H1 (cell line): Measurements from ENCODE around the gene LYRM4. TPM values are rescaled to one million over a fixed set of nuclear protein-coding genes. Genes with fewer than 3 reads are reported as not detected.

Experiments
- CTCF ChIA-PET: fragments of 300-600 bp; sonication (Branson Sonifier 250); formaldehyde crosslinking; loops from one replicate; lab custom pipeline; 2021; ENCODE audit not compliant: partially characterized antibody; lab: Charles Lee
- POLR2A ChIA-PET: fragments of 300-600 bp; sonication (Branson Sonifier 250); formaldehyde crosslinking; loops from one replicate; lab custom pipeline; 2021; ENCODE audit warnings: inconsistent platforms; ENCODE audit not compliant: partially characterized antibody; lab: Charles Lee
- DNase-seq, 2 experiments: peaks; one replicate each; pipeline versions ENCODE4 v3.0.0 to v3.0.0-alpha.2; 2010 to 2022; ENCODE audit warnings: low spot score in 2 of 2, low read depth in 1 of 2, mixed read lengths in 1 of 2
- FAIRE-seq: peaks from 2 replicates; lab custom pipeline; 2011; peaks lifted over from hg19 to GRCh38; lab: Jason Lieb, UNC
- H2AFZ ChIP-seq: 2 replicates; pipeline ENCODE4 v1.8.1; 2012; ENCODE audit warnings: low read length, inconsistent platforms
- H2AK5ac ChIP-seq: 2 replicates; pipeline ENCODE4 v1.6.1; 2013; ENCODE audit warnings: low read depth, low read length
- H2BK120ac ChIP-seq: replicated peaks from 2 replicates; pipeline ENCODE3; 2013; ENCODE audit warnings: low read depth, low read length, inconsistent platforms
- H2BK12ac ChIP-seq: 2 replicates; pipeline ENCODE4 v1.6.1; 2013; ENCODE audit warnings: low read depth, low read length
- H2BK15ac ChIP-seq: 2 replicates; pipeline ENCODE4 v1.6.1; 2013; ENCODE audit warnings: low read length
- H2BK20ac ChIP-seq: 2 replicates; pipeline ENCODE4 v1.6.1; 2013; ENCODE audit warnings: low read length
- H2BK5ac ChIP-seq: 2 replicates; pipeline ENCODE4 v1.6.1; 2013; ENCODE audit warnings: low read depth, low read length
- H3K14ac ChIP-seq: 2 replicates; pipeline ENCODE4 v1.6.1; 2013; ENCODE audit warnings: inconsistent platforms; ENCODE audit not compliant: insufficient read length
- H3K18ac ChIP-seq: 2 replicates; pipeline ENCODE4 v1.6.1; 2013; ENCODE audit warnings: low read length; ENCODE audit errors: extremely low read depth
- H3K23ac ChIP-seq: 2 replicates; pipeline ENCODE4 v1.6.1; 2013; ENCODE audit warnings: inconsistent platforms; ENCODE audit not compliant: insufficient read length
- H3K23me2 ChIP-seq: 2 replicates; pipeline ENCODE4 v1.6.1; 2013; ENCODE audit warnings: low read depth, low read length
- H3K27ac ChIP-seq: 2 replicates; pipeline ENCODE4 v1.6.1; 2011; ENCODE audit warnings: low read depth, low read length, inconsistent platforms
- H3K27me3 ChIP-seq, 4 experiments: replicated peaks in 1 of 4; 1 replicate in 1 of 4; 2 replicates in 3 of 4; pipeline versions ENCODE4 v1.6.1 to v1.8.1; 2011 to 2013; ENCODE audit warnings: low read length in 3 of 4, mild to moderate bottlenecking in 3 of 4, inconsistent platforms in 2 of 4, mixed read lengths in 2 of 4, moderate library complexity in 1 of 4; ENCODE audit not compliant: control insufficient read depth in 3 of 4, insufficient read depth in 3 of 4; ENCODE audit errors: extremely low read depth in 1 of 4
- H3K36me3 ChIP-seq, 4 experiments: 2 replicates each; pipeline versions ENCODE4 v1.6.1 to v1.8.1; 2011 to 2013; ENCODE audit warnings: mild to moderate bottlenecking in 4 of 4, low read length in 3 of 4, moderate library complexity in 2 of 4, control low read depth in 1 of 4, inconsistent platforms in 1 of 4; ENCODE audit not compliant: insufficient read depth in 4 of 4, control insufficient read depth in 2 of 4
- H3K4ac ChIP-seq: replicated peaks from 2 replicates; pipeline ENCODE3; 2013; ENCODE audit warnings: low read length, low read depth, mixed read lengths, inconsistent platforms; ENCODE audit not compliant: insufficient read length
- H3K4me1 ChIP-seq, 4 experiments: replicated peaks in 1 of 4; 1 replicate in 1 of 4; 2 replicates in 3 of 4; pipeline versions ENCODE4 v1.6.1 to v1.8.1; 2011 to 2013; ENCODE audit warnings: low read length in 3 of 4, inconsistent platforms in 2 of 4, mixed read lengths in 1 of 4; ENCODE audit not compliant: insufficient read depth in 4 of 4, control insufficient read depth in 3 of 4
- H3K4me2 ChIP-seq, 2 experiments: 2 replicates each; pipeline versions ENCODE4 v1.6.1 to v1.8.1; 2011 to 2013; ENCODE audit warnings: low read depth in 2 of 2, low read length in 2 of 2, control low read depth in 1 of 2, inconsistent platforms in 1 of 2, mild to moderate bottlenecking in 1 of 2; ENCODE audit not compliant: insufficient read depth in 1 of 2
- H3K4me3 ChIP-seq, 4 experiments: fragments of 200-600, 300-600 bp in 1 of 4; sonication (generic), shearing (Covaris generic), sonication (Bioruptor Twin) in 1 of 4; 2 replicates each; pipeline versions ENCODE4 v1.5.1 to v1.8.1; 2011 to 2016; ENCODE audit warnings: low read length in 4 of 4, low read depth in 3 of 4, control low read depth in 2 of 4, inconsistent platforms in 2 of 4, mild to moderate bottlenecking in 2 of 4, mixed read lengths in 1 of 4, moderate library complexity in 1 of 4; ENCODE audit not compliant: insufficient read depth in 2 of 4; ENCODE audit errors: extremely low read depth in 1 of 4
- H3K56ac ChIP-seq: replicated peaks from 2 replicates; pipeline ENCODE3; 2013; ENCODE audit warnings: low read depth, mild to moderate bottlenecking, mixed read lengths, low read length, inconsistent platforms; ENCODE audit not compliant: insufficient read length
- H3K79me1 ChIP-seq: 2 replicates; pipeline ENCODE4 v1.6.1; 2013; ENCODE audit warnings: low read depth, low read length, control low read depth
- H3K79me2 ChIP-seq, 2 experiments: 2 replicates each; pipeline versions ENCODE4 v1.6.1 to v1.8.1; 2012 to 2013; ENCODE audit warnings: low read length in 2 of 2, mild to moderate bottlenecking in 2 of 2, inconsistent platforms in 1 of 2; ENCODE audit not compliant: insufficient read depth in 2 of 2, control insufficient read depth in 1 of 2
- H3K9ac ChIP-seq, 4 experiments: replicated peaks in 1 of 4; 1 replicate in 1 of 4; 2 replicates in 3 of 4; pipeline versions ENCODE4 v1.6.1 to v1.8.1; 2011 to 2013; ENCODE audit warnings: low read depth in 3 of 4, low read length in 3 of 4, control low read depth in 2 of 4, mild to moderate bottlenecking in 2 of 4, moderate library complexity in 2 of 4, inconsistent platforms in 1 of 4; ENCODE audit errors: extremely low read depth in 1 of 4
- H3K9me3 ChIP-seq, 2 experiments: 2 replicates each; pipeline versions ENCODE4 v1.6.1 to v1.8.1; 2012 to 2013; ENCODE audit warnings: mild to moderate bottlenecking in 2 of 2, moderate library complexity in 2 of 2, control low read depth in 1 of 2, inconsistent platforms in 1 of 2, low read depth in 1 of 2, low read length in 1 of 2, mixed read lengths in 1 of 2; ENCODE audit not compliant: insufficient read depth in 2 of 2
- H4K20me1 ChIP-seq, 2 experiments: replicated peaks in 1 of 2; 2 replicates each; pipeline versions ENCODE3 to v1.8.1; 2011 to 2013; ENCODE audit warnings: inconsistent platforms in 2 of 2, low read length in 2 of 2, mild to moderate bottlenecking in 1 of 2; ENCODE audit not compliant: insufficient read depth in 2 of 2, control insufficient read depth in 1 of 2
- H4K5ac ChIP-seq: 2 replicates; pipeline ENCODE4 v1.6.1; 2013; ENCODE audit warnings: low read length, low read depth, mixed read lengths, inconsistent platforms; ENCODE audit not compliant: insufficient read length
- H4K8ac ChIP-seq: 2 replicates; pipeline ENCODE4 v1.8.0; 2013; ENCODE audit warnings: mild to moderate bottlenecking, moderate library complexity, low read length, inconsistent platforms; ENCODE audit not compliant: insufficient read depth; ENCODE audit errors: extremely low read depth
- H4K91ac ChIP-seq: replicated peaks from 2 replicates; pipeline ENCODE3; 2013; ENCODE audit warnings: low read length, mixed read lengths, inconsistent platforms; ENCODE audit not compliant: insufficient read length
- BACH1 ChIP-seq: IDR thresholded peaks from 2 replicates; pipeline ENCODE4 v1.6.1; 2012; ENCODE audit warnings: low read length, improper control_type of control experiment
- CEBPB ChIP-seq: IDR thresholded peaks from 2 replicates; pipeline ENCODE4 v1.6.1; 2012; ENCODE audit warnings: low read depth, low read length
- CREB1 ChIP-seq: IDR thresholded peaks from 2 replicates; pipeline ENCODE4 v1.6.1; 2012; ENCODE audit warnings: inconsistent platforms
- KDM1A ChIP-seq: fragments of 200-600, 300-600 bp; sonication (generic); IDR thresholded peaks from 2 replicates; pipeline ENCODE4 v1.7.1; 2016; ENCODE audit warnings: mild to moderate bottlenecking, low read length, borderline replicate concordance
- POU5F1 ChIP-seq: IDR thresholded peaks from 2 replicates; pipeline ENCODE4 v1.6.1; 2011; ENCODE audit warnings: low read depth, mild to moderate bottlenecking, low read length, moderate library complexity
- RBBP5 ChIP-seq: IDR thresholded peaks from 2 replicates; pipeline ENCODE4 v1.7.1; 2012; ENCODE audit warnings: low read depth, mild to moderate bottlenecking, inconsistent platforms, low read length, moderate library complexity, borderline replicate concordance
- SP1 ChIP-seq: IDR thresholded peaks from 2 replicates; pipeline ENCODE4 v1.6.1; 2011; ENCODE audit warnings: low read depth, low read length
- WGBS, 2 experiments: shearing (Covaris generic) in 1 of 2; methylation state at CpG; one replicate each; pipeline versions ENCODE4 v1.1.6 to v1.1.7; 2013 to 2015; ENCODE audit warnings: low lambda C conversion rate in 2 of 2, mixed read lengths in 2 of 2, inconsistent platforms in 1 of 2, low coverage in 1 of 2, missing lambda C conversion rate in 1 of 2; ENCODE audit not compliant: insufficient replicate concordance in 2 of 2, insufficient coverage in 1 of 2, insufficient read length in 1 of 2; ENCODE audit errors: extremely low coverage in 1 of 2, missing lambda C conversion rate in 1 of 2; 5-methylcytosine and 5-hydroxymethylcytosine counted together
- polyA plus RNA-seq, 7 experiments: library from polyadenylated mRNA; depleted of rRNA in 3 of 7; stranded (reverse) in 5 of 7; unstranded in 2 of 7; fragments of >200 nt in 5 of 7; fragments of 200-250 nt in 2 of 7; gene quantifications; 1 replicate in 5 of 7; 2 replicates in 1 of 7; 4 replicates in 1 of 7; pipeline versions ENCODE4 v1.2.1 to v1.2.3, GENCODE V29; 2011 to 2013; ENCODE audit warnings: missing spikeins in 2 of 7, mixed read lengths in 2 of 7
- total RNA-seq: library from RNA; stranded (reverse); fragmentation: NEBNext Ultra II Directional; extraction: Animal tissue kit (Norgen Biotek cat#: 25700); gene quantifications from 2 replicates; pipeline ENCODE4 v1.2.1, GENCODE V29; 2021
- TF ChIP-seq, protein P1 (sequence below): IDR thresholded peaks from 2 replicates; pipeline ENCODE4 v1.6.1; 2012; ENCODE audit warnings: inconsistent platforms

The LYRM4 gene
- total and polyA plus RNA-seq, 2 of the 8 experiments (the other 6 are each of a cell fraction or from before 2014, with no cell fraction given) = 56.6 to 62.8 TPM

DNA sequence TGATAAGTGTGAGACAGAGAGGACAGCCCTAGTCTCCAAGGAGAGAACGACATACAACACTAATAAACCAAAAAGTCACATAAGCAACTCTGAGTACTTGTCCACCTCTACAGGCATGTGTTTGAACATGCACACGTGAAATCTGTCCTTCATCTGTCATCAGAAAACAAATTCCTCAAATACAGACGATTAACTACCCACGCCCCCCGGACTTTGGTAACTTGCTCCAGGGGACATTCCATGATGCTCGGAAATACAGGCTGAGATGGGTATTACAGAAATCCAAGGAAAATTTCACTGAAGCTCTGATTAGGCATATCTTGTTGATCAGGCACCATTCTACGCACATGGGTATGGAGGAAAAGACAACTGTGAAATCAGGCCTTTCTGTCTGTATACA, 57.8 kb downstream of the LYRM4 start:
- Histone ChIP-seq H3K4me3 (no peak overlapping the region), H3K4me2 (no peak overlapping the region), H3K27ac (no peak overlapping the region), H3K9me3 (no peaks in the 10 kb centered on the region), H3K4me1 (peaks cover 0 to 11% (median 4%) of the 10 kb centered on the region in 4 experiments; a peak in 5 of 7 replicates), H3K18ac (no peak overlapping the region), H2BK5ac (no peak overlapping the region), H3K23me2 (no peaks in the 10 kb centered on the region), H2BK15ac (no peak overlapping the region), H3K14ac (no peak overlapping the region), H4K20me1 (peaks cover 7 to 8% of the 10 kb centered on the region in 2 experiments), H3K9ac (no peak overlapping the region), H3K27me3 (no peaks in the 10 kb centered on the region), H4K5ac (no peak overlapping the region), H2BK20ac (no peak overlapping the region), H3K36me3 (no peaks in the 10 kb centered on the region), H3K56ac (no peak overlapping the region), H3K79me2 (peaks cover 4% of the 10 kb centered on the region in 2 experiments; a peak in 2 of 4 replicates), H2BK120ac (no peak overlapping the region), H2AK5ac (no peak overlapping the region), H2BK12ac (no peak overlapping the region), H3K23ac (no peak overlapping the region), H3K4ac (no peak overlapping the region), H4K91ac (no peak overlapping the region), H3K79me1 (no peaks in the 10 kb centered on the region; the same call in none of the 2 replicates), H4K8ac (no peak overlapping the region), H2AFZ (no peak overlapping the region)
- POLR2A ChIA-PET = no interaction called here
- TF ChIP-seq CREB1 (no peak), BACH1 (no peak), RBBP5 (no peak), CEBPB (no peak), POU5F1 (no peak), SP1 (no peak), KDM1A (no peak)
- TF ChIP-seq, protein P1, sequence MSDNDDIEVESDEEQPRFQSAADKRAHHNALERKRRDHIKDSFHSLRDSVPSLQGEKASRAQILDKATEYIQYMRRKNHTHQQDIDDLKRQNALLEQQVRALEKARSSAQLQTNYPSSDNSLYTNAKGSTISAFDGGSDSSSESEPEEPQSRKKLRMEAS = no peak
- FAIRE-seq (no peak), DNase-seq (no peak)
- WGBS, 2 experiments = 88% methylated on average over 7 of the region's 7 CpGs; no CpG with 5 or more reads in 1 of the 2 experiments
- CTCF ChIA-PET = interaction anchor here (0.8 to 3.4 kb wide), 4 partner anchors 25 to 220 kb away, joined by 3 to 9 read pairs (median 4); no protein-coding TSS in a partner anchor
